GM19467 (cell line): Measurements from ENCODE around the gene IL36B.

Source experiments
- ATAC-seq: cut with Tn5 transposase; IDR thresholded peaks from one replicate; pipeline ENCODE4 v1.9.1; 2021; ENCODE audit warnings: mild to moderate bottlenecking, moderate library complexity; ENCODE audit not compliant: unreplicated experiment

IL36B gene

DNA sequence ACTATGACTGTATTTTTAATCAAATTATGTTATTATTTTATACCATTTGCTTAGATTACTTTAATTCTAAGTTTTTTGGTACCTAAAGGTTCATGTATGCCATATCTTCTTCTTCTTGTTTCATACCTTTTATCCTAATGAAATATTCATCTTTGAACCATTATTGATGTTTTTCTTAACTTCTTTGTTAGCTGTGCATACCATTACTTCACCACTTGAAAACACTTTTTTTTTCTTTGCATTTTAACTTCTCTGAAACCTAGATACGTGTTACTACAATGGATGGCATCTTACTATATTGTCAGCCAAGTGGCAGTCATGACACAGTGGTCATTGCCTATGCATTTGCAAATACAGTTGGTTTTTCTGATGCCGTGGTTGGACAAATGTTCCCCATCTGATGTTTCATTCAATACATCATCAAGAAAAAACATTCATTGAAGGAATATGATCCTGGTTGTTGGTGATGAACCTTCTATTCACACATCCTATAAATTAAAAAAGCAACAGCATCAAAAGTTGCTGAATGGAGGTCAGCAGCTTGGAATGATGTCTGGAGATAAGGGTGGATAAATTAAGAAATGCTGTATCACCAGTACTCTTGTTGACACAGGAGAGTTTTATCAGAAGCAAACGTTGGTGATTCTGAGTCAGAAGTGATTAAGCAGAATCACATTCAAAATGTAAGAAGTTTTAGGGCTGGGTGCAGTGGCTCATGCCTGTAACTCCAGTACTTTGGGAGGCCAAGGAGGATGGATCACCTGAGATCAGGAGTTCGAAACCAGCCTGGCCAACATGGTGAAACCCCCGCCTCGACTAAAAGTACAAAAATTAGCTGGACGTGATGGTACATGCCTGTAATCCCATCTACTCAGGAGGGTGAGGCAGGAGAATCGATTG, 40.0 kb downstream of the IL36B start:
- no peak for ATAC-seq

- no peak for ATAC-seq
Measured at GRCh38 chr2:113011108-113011507, 41.6 kb downstream of the IL36B start.

GRCh38 chr2:113010088-113010487, 42.6 kb downstream of the IL36B start:
- no peak for ATAC-seq

DNA sequence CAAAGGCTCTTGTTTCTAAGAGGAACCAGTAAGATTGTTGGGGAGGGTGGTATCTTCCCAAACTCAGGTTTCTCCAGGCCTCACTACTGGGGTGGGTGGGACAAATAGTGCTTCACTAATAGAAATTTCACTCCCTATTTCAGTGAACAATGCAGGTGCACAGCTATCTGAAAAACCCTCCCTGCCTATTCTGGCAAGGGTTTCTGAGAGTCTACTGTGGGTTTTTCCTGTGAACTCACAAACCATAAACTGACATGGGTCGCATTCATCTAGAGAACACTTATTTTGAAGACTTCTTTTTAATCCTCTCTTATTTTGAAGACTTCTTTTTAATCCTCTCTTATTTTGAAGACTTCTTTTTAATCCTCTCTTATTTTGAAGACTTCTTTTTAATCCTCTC, 43.0 kb downstream of the IL36B start:
- no peak for ATAC-seq

GRCh38 chr2:113007250-113007649, 45.4 kb downstream of the IL36B start:
- ATAC-seq, result no peak

DNA sequence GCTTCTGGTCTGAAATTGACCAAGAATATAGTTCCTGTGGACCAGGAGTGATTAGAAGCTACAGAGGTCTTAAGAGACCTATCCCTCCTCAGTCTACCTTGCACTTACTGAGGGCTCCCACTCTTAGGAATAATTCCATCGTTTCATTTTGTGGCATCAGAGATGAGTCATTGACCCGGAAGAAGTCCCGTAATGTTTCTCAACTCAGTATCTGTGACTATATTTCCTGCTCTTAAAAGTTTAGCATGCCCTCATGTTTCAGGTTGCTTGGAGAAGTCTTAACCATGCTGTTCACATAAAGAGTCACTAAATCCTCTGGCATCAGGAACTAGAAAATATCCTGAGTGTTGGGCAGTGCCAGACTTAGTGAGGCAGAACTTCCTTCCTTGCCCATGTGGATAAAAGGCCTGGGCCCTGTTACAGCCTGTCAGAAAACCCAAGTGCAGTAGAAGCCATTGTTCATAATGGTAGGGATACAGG, 47.6 kb downstream of the IL36B start, which contains the start of gene IL36A:
Gene IL36A, plus strand, starts transcription at position 430 of the 480 bp plus-strand sequence. CDS start 413 bp downstream, outside the sequence.
- no peak for ATAC-seq

GRCh38 chr2:113002677-113003076, 50.0 kb downstream of the IL36B start:
- no peak for ATAC-seq

- no peak for ATAC-seq
Measured at GRCh38 chr2:113000436-113000835, 52.2 kb downstream of the IL36B start.

- no peak for ATAC-seq
Measured at GRCh38 chr2:112997151-112997550, 55.5 kb downstream of the IL36B start.

- no peak for ATAC-seq
Measured at GRCh38 chr2:112996635-112997034, 56.0 kb downstream of the IL36B start.

- ATAC-seq, result no peak
Measured at GRCh38 chr2:112995346-112995920, 57.2 kb downstream of the IL36B start.

DNA sequence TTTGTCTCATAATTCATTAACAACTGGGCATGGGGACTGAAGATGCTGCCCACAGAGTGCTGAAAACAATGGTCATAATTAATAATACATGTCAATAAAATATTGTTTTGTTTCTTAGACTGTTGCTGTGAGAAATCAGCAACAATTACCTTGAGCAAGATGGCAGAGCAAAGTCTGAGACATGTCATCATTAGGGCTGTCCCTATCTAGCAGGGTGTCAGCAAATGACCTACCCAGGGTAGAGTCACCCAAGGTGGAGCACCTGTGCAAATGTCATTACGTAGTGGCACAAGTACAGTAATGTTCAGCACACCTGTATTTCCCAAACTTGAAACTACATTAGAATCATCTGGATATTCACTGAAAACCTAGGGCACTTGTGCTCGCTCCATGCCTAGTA, 58.0 kb downstream of the IL36B start:
- no peak for ATAC-seq

- no peak for ATAC-seq
Measured at GRCh38 chr2:112993831-112994230, 58.8 kb downstream of the IL36B start.

GRCh38 chr2:112989611-112990010, 63.1 kb downstream of the IL36B start:
- ATAC-seq, result no peak

DNA sequence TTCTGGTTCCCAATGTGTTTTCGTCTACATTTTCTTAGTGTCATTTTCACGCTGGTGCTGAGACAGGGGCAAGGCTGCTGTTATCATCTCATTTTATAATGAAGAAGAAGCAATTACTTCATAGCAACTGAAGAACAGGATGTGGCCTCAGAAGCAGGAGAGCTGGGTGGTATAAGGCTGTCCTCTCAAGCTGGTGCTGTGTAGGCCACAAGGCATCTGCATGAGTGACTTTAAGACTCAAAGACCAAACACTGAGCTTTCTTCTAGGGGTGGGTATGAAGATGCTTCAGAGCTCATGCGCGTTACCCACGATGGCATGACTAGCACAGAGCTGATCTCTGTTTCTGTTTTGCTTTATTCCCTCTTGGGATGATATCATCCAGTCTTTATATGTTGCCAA, 67.6 kb downstream of the IL36B start:
- ATAC-seq, result no peak

- no peak for ATAC-seq
Measured at GRCh38 chr2:112980537-112980936, 72.1 kb downstream of the IL36B start.

- no peak for ATAC-seq
Measured at GRCh38 chr2:112979731-112980130, 72.9 kb downstream of the IL36B start.

GRCh38 chr2:112977559-112978056, 75.1 kb downstream of the IL36B start, which contains the start of gene IL36G:
TSS of gene IL36G (plus strand) at chr2:112978006. CDS start at chr2:112978639, 633 bp downstream.
- ATAC-seq, result no peak
